Peyer's patch (tissue), 4 donors: ENCODE measurements around the gene CREB3L2. TPM values are rescaled to one million over a fixed set of nuclear protein-coding genes. Genes with fewer than 3 reads are reported as not detected.

Experiments
- DNase-seq, 3 donors: peaks; one replicate each; pipeline ENCODE4 v3.0.0-alpha.2; 2017 to 2019
- H3K27ac ChIP-seq, 4 donors: fragments of 200-600 bp; sonication (generic); one replicate each; pipeline ENCODE4 v1.5.1; 2016 to 2019
- H3K27me3 ChIP-seq, 2 donors: fragments of 200-600 bp; sonication (generic); one replicate each; pipeline ENCODE4 v1.5.1; 2019
- H3K36me3 ChIP-seq, 3 donors: fragments of 200-600 bp; sonication (generic); one replicate each; pipeline ENCODE4 v1.5.1; 2016 to 2019
- H3K4me1 ChIP-seq, 4 donors: fragments of 200-600 bp; sonication (generic); one replicate each; pipeline ENCODE4 v1.5.1; 2016 to 2019
- H3K4me3 ChIP-seq, 4 donors: fragments of 200-600 bp; sonication (generic); 1 replicate in 3 of 4; 2 replicates in 1 of 4; pipeline ENCODE4 v1.5.1; 2016 to 2019; ENCODE audit warnings: mild to moderate bottlenecking in 1 of 4
- H3K9me3 ChIP-seq, 4 donors: fragments of 200-600 bp; sonication (generic); one replicate each; pipeline ENCODE4 v1.5.1; 2016 to 2019; ENCODE audit warnings: mild to moderate bottlenecking in 1 of 4
- CTCF ChIP-seq, 6 experiments: fragments of 450-650 bp in 4 of 6; fragments of 200-600 bp in 2 of 6; sonication (generic) in 1 of 6; IDR thresholded peaks; one replicate each; pipeline ENCODE4 v1.5.1; 2017 to 2019; ENCODE audit warnings: antibody characterized with exemption in 6 of 6, mild to moderate bottlenecking in 3 of 6, moderate library complexity in 1 of 6
- POLR2A ChIP-seq, 2 donors: fragments of 450-650 bp; IDR thresholded peaks; one replicate each; pipeline ENCODE4 v1.5.1; 2017; ENCODE audit warnings: antibody characterized with exemption in 2 of 2, mild to moderate bottlenecking in 2 of 2, moderate library complexity in 2 of 2
- total RNA-seq, 4 donors: library from RNA; depleted of rRNA; stranded (reverse); fragments of >200 nt; gene quantifications; one replicate each; pipeline ENCODE4 v1.1.0, GENCODE V29; 2016

CREB3L2 gene
- total RNA-seq, 4 donors from 2014 or later: 20.6 to 42.7 (median 33.6) TPM

- Histone ChIP-seq H3K9me3 (no peaks in the 10 kb centered on the region), H3K27me3 (no peaks in the 10 kb centered on the region), H3K4me1 (peaks cover 0 to 40% (median 6%) of the 10 kb centered on the region in 4 donors), H3K4me3 (peak overlapping the region in 1 of 4 donors; percentile 21), H3K27ac (peak overlapping the region in 3 of 4 donors; percentile 2 to 32 (median 13)), H3K36me3 (no peaks in the 10 kb centered on the region)
- TF ChIP-seq CTCF (IDR thresholded peaks at IDR 0.05): no peak
- DNase-seq: no peak
These were observed 3.6 kb downstream of the CREB3L2 start for GRCh38 chr7:137998250-137998649.

GRCh38 chr7:137996871-137997270 lies 5.0 kb downstream of the CREB3L2 start:
- Histone ChIP-seq H3K36me3 (no peaks in the 10 kb centered on the region), H3K27me3 (no peaks in the 10 kb centered on the region), H3K4me1 (peaks cover 0 to 48% (median 6%) of the 10 kb centered on the region in 4 donors), H3K27ac (peak overlapping the region in 3 of 4 donors; percentile 19 to 36 (median 35)), H3K4me3 (no peak overlapping the region), H3K9me3 (no peaks in the 10 kb centered on the region)
- no peak for TF ChIP-seq CTCF (IDR thresholded peaks at IDR 0.05)
- TF ChIP-seq POLR2A (IDR thresholded peaks at IDR 0.05): no peak
- no peak for DNase-seq

DNA sequence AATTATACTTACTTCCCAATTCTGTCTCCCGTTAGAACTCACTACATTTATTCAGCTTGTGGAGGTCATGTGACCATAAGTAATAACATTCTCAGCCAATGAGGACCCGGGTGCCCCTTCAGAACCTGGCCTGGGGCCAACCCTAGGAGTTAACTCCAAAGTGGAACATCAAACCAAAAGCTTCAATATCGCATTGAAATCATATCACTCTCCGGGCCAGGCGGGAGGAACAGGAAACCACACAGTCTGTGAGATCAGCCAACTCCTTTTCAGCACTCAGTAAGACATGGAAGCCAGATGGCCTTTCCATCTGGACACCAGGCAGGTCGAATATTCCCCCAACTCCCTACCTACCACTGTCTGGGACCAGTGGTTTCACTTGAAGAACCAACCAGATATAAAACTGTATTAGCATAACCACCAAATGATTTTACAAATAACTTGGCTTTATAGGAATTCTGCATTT lies 5.5 kb downstream of the CREB3L2 start:
- Histone ChIP-seq H3K36me3 (no peaks in the 10 kb centered on the region), H3K9me3 (no peaks in the 10 kb centered on the region), H3K27ac (peak overlapping the region; percentile 5 to 36 (median 27)), H3K4me3 (no peak overlapping the region), H3K4me1 (peaks cover 0 to 48% (median 6%) of the 10 kb centered on the region in 4 donors), H3K27me3 (no peaks in the 10 kb centered on the region)
- TF ChIP-seq CTCF (IDR thresholded peaks at IDR 0.05): no peak
- TF ChIP-seq POLR2A (IDR thresholded peaks at IDR 0.05): no peak
- peak in 1 of 3 donors; percentile 20 for DNase-seq

DNA sequence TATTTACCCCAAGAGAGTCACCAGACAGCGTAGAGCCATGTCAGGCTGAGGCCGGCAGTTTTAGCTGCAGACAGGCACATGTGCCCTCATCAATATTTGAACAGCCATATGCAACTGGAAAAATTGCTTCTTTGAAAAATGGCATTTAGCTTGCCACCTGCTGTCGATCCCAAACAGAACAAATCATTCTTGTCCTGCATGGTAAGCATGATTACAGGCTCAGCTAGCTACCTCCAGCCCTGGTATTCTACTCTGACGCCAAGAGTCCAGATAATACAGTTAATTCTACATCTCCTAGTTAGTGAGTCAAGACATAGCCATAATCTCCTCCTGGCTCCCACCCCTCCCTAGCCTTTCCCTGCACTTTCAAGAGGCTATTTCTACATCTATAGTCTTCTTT lies 7.7 kb downstream of the CREB3L2 start:
- Histone ChIP-seq H3K4me3 (no peak overlapping the region), H3K36me3 (no peaks in the 10 kb centered on the region), H3K9me3 (no peaks in the 10 kb centered on the region), H3K27me3 (no peaks in the 10 kb centered on the region), H3K27ac (peak overlapping the region; percentile 38 to 82 (median 61)), H3K4me1 (peaks cover 0 to 42% (median 6%) of the 10 kb centered on the region in 4 donors)
- DNase-seq: no peak
- no peak for TF ChIP-seq CTCF (IDR thresholded peaks at IDR 0.05)
- TF ChIP-seq POLR2A (IDR thresholded peaks at IDR 0.05): no peak

DNA sequence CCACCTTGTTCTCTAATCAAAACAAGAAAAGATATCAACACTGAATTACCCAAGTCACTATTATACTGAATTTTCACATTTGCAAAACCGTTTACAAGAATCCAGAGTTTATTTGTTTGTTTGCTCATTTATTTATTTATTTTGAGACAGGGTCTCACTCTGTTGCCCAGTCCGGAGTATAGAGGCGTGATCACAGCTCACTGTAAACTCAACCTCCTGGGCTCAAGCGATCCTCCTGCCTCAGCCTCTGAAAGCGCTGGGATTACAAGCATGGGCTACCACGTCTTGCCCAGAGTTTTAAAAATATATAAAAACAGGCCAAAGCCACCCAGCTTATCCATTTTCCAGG lies 8.5 kb downstream of the CREB3L2 start:
- H3K4me3 ChIP-seq: no peak overlapping the region
- H3K9me3 ChIP-seq: no peaks in the 10 kb centered on the region
- H3K27ac ChIP-seq: peak overlapping the region; percentile 41 to 82 (median 74)
- peaks cover 0 to 40% (median 7%) of the 10 kb centered on the region in 4 donors for H3K4me1 ChIP-seq
- H3K36me3 ChIP-seq: no peaks in the 10 kb centered on the region
- no peaks in the 10 kb centered on the region for H3K27me3 ChIP-seq
- no peak for DNase-seq
- no peak for TF ChIP-seq CTCF (IDR thresholded peaks at IDR 0.05)
- no peak for TF ChIP-seq POLR2A (IDR thresholded peaks at IDR 0.05)
